ENCODE measurements around the gene NCAPD2.

Gene NCAPD2

GRCh38 chr12:6520186-6520585 is 26.3 kb downstream of the NCAPD2 start:
- H3K36me3 ChIP-seq (replicated peaks; ENCODE audit: insufficient read depth, low read length): peaks cover 40% of the 10 kb centered on the region
- no peaks in the 10 kb centered on the region; the same call in 1 of the 2 replicates for H3F3A ChIP-seq (ENCODE audit: insufficient read depth, low read length)
- DNase-seq: no peak
- no peaks in the 10 kb centered on the region for H3K9me3 ChIP-seq (replicated peaks; ENCODE audit: insufficient read depth, low read length)
- no peaks in the 10 kb centered on the region for H4K20me1 ChIP-seq (ENCODE audit: insufficient read depth, low read length)
- no peaks in the 10 kb centered on the region for H3K9me2 ChIP-seq (replicated peaks; ENCODE audit: insufficient read depth, low read length)
- no peak overlapping the region for H3K27ac ChIP-seq (ENCODE audit: low read length)
- no peaks in the 10 kb centered on the region for H3K27me3 ChIP-seq (replicated peaks; ENCODE audit: insufficient read depth, low read length)
- no peak overlapping the region for H3K9ac ChIP-seq (ENCODE audit: low read length)
- H3K4me3 ChIP-seq (ENCODE audit: low read length): no peak overlapping the region
- TF ChIP-seq EZH2phosphoT487 (IDR thresholded peaks at IDR 0.05; ENCODE audit: low read length) (no peak), EZH2 (optimal IDR thresholded peaks at IDR 0.05; ENCODE audit: low read depth, low read length) (no peak)
- no peak overlapping the region for H2AFZ ChIP-seq (ENCODE audit: low read length)
- H3K4me1 ChIP-seq (ENCODE audit: low read length): no peaks in the 10 kb centered on the region
- peaks cover 10% of the 10 kb centered on the region for H3K79me2 ChIP-seq (ENCODE audit: low read length)
- H3K4me2 ChIP-seq (ENCODE audit: low read depth, low read length): no peak overlapping the region

- Histone ChIP-seq H3K4me3 (ENCODE audit: low read length) (no peak overlapping the region), H3F3A (ENCODE audit: insufficient read depth, low read length) (peaks cover under 1% of the 10 kb centered on the region; the same call in 1 of the 2 replicates), H3K4me1 (ENCODE audit: low read length) (no peaks in the 10 kb centered on the region), H3K36me3 (replicated peaks; ENCODE audit: insufficient read depth, low read length) (peaks cover 40% of the 10 kb centered on the region), H4K20me1 (ENCODE audit: insufficient read depth, low read length) (no peaks in the 10 kb centered on the region), H3K4me2 (ENCODE audit: low read depth, low read length) (no peak overlapping the region), H3K27ac (ENCODE audit: low read length) (no peak overlapping the region), H3K9me2 (replicated peaks; ENCODE audit: insufficient read depth, low read length) (no peaks in the 10 kb centered on the region), H3K79me2 (ENCODE audit: low read length) (peaks cover 13% of the 10 kb centered on the region; the same call in 1 of the 2 replicates), H3K9ac (ENCODE audit: low read length) (no peak overlapping the region), H3K27me3 (replicated peaks; ENCODE audit: insufficient read depth, low read length) (no peaks in the 10 kb centered on the region), H2AFZ (ENCODE audit: low read length) (no peak overlapping the region), H3K9me3 (replicated peaks; ENCODE audit: insufficient read depth, low read length) (no peaks in the 10 kb centered on the region)
- TF ChIP-seq EZH2 (optimal IDR thresholded peaks at IDR 0.05; ENCODE audit: low read depth, low read length): no peak
- DNase-seq: no peak
Observed at GRCh38 chr12:6522193-6522592, 28.3 kb downstream of the NCAPD2 start.

GRCh38 chr12:6523708-6524107 is 29.8 kb downstream of the NCAPD2 start:
- Histone ChIP-seq H3K9me2 (replicated peaks; ENCODE audit: insufficient read depth, low read length) (no peaks in the 10 kb centered on the region), H3K27ac (ENCODE audit: low read length) (no peak overlapping the region), H3K4me2 (ENCODE audit: low read depth, low read length) (no peak overlapping the region), H2AFZ (ENCODE audit: low read length) (no peak overlapping the region), H3K4me3 (ENCODE audit: low read length) (no peak overlapping the region), H3K9me3 (replicated peaks; ENCODE audit: insufficient read depth, low read length) (no peaks in the 10 kb centered on the region), H3K36me3 (replicated peaks; ENCODE audit: insufficient read depth, low read length) (peaks cover 39% of the 10 kb centered on the region), H3K27me3 (replicated peaks; ENCODE audit: insufficient read depth, low read length) (no peaks in the 10 kb centered on the region), H3K9ac (ENCODE audit: low read length) (no peak overlapping the region), H4K20me1 (ENCODE audit: insufficient read depth, low read length) (no peaks in the 10 kb centered on the region), H3K4me1 (ENCODE audit: low read length) (no peaks in the 10 kb centered on the region), H3F3A (ENCODE audit: insufficient read depth, low read length) (peaks cover 4% of the 10 kb centered on the region; the same call in 1 of the 2 replicates), H3K79me2 (ENCODE audit: low read length) (peaks cover 13% of the 10 kb centered on the region; the same call in 1 of the 2 replicates)
- TF ChIP-seq EZH2 (optimal IDR thresholded peaks at IDR 0.05; ENCODE audit: low read depth, low read length): no peak
- no peak for TF ChIP-seq CTCF (IDR thresholded peaks at IDR 0.05; ENCODE audit: low read length)
- TF ChIP-seq EZH2phosphoT487 (IDR thresholded peaks at IDR 0.05; ENCODE audit: low read length): no peak
- DNase-seq: no peak

GRCh38 chr12:6524648-6525047 is 30.7 kb downstream of the NCAPD2 start:
- Histone ChIP-seq H3K79me2 (ENCODE audit: low read length) (peaks cover 13% of the 10 kb centered on the region; the same call in 1 of the 2 replicates), H3K36me3 (replicated peaks; ENCODE audit: insufficient read depth, low read length) (peaks cover 42% of the 10 kb centered on the region), H3K9ac (ENCODE audit: low read length) (no peak overlapping the region), H3K4me1 (ENCODE audit: low read length) (no peaks in the 10 kb centered on the region), H3K9me2 (replicated peaks; ENCODE audit: insufficient read depth, low read length) (no peaks in the 10 kb centered on the region), H3K9me3 (replicated peaks; ENCODE audit: insufficient read depth, low read length) (no peaks in the 10 kb centered on the region), H3K27me3 (replicated peaks; ENCODE audit: insufficient read depth, low read length) (no peaks in the 10 kb centered on the region), H3F3A (ENCODE audit: insufficient read depth, low read length) (peaks cover 4% of the 10 kb centered on the region), H3K4me2 (ENCODE audit: low read depth, low read length) (no peak overlapping the region), H2AFZ (ENCODE audit: low read length) (no peak overlapping the region), H4K20me1 (ENCODE audit: insufficient read depth, low read length) (no peaks in the 10 kb centered on the region), H3K4me3 (ENCODE audit: low read length) (no peak overlapping the region), H3K27ac (ENCODE audit: low read length) (no peak overlapping the region)
- TF ChIP-seq EZH2 (optimal IDR thresholded peaks at IDR 0.05; ENCODE audit: low read depth, low read length) (no peak), CTCF (IDR thresholded peaks at IDR 0.05; ENCODE audit: low read length) (no peak), EZH2phosphoT487 (IDR thresholded peaks at IDR 0.05; ENCODE audit: low read length) (no peak)
- no peak for DNase-seq

Data from MM.1S (cell line).